ENCODE results near the gene PARD3.
"Not testable (repeated sequence)": the region's sequence is repeated elsewhere in the genome, so short reads cannot be mapped to it uniquely, and the experiment has no call there.

PARD3 gene

GRCh38 chr10:34406463-34407323 lies 408.4 kb downstream of the PARD3 start:
- no peak for FAIRE-seq

GRCh38 chr10:34405611-34406462 lies 409.3 kb downstream of the PARD3 start:
- FAIRE-seq, result no peak

GRCh38 chr10:34403512-34403911 lies 411.6 kb downstream of the PARD3 start:
- no peak for FAIRE-seq

GRCh38 chr10:34400075-34400474 lies 415.0 kb downstream of the PARD3 start:
- peak; percentile 85 for FAIRE-seq

- FAIRE-seq, result no peak
Observed at GRCh38 chr10:34399013-34399412, 416.1 kb downstream of the PARD3 start.

- no peak for FAIRE-seq
Observed at GRCh38 chr10:34397324-34397723, 417.8 kb downstream of the PARD3 start.

GRCh38 chr10:34396663-34397062 lies 418.4 kb downstream of the PARD3 start:
- FAIRE-seq, result no peak

GRCh38 chr10:34392641-34393170 lies 422.4 kb downstream of the PARD3 start:
- FAIRE-seq, result no peak

GRCh38 chr10:34391168-34391567 lies 423.9 kb downstream of the PARD3 start:
- FAIRE-seq, result not testable (repeated sequence)

- FAIRE-seq, result no peak
Observed at GRCh38 chr10:34389801-34390200, 425.3 kb downstream of the PARD3 start.

- FAIRE-seq, result peak; percentile 29
Observed at GRCh38 chr10:34386921-34387320, 428.2 kb downstream of the PARD3 start.

GRCh38 chr10:34384372-34384771 lies 430.7 kb downstream of the PARD3 start:
- no peak for FAIRE-seq

- no peak for FAIRE-seq
Observed at GRCh38 chr10:34382626-34383025, 432.5 kb downstream of the PARD3 start.

- no peak for FAIRE-seq
Observed at GRCh38 chr10:34380856-34381255, 434.2 kb downstream of the PARD3 start.

GRCh38 chr10:34378297-34378696 lies 436.8 kb downstream of the PARD3 start:
- no peak for FAIRE-seq

GRCh38 chr10:34377833-34378232 lies 437.3 kb downstream of the PARD3 start:
- FAIRE-seq, result no peak

GRCh38 chr10:34374356-34375045 lies 440.6 kb downstream of the PARD3 start:
- FAIRE-seq, result no peak

- FAIRE-seq, result no peak
Observed at GRCh38 chr10:34373211-34373610, 441.9 kb downstream of the PARD3 start.

- no peak for FAIRE-seq
Observed at GRCh38 chr10:34372509-34372908, 442.6 kb downstream of the PARD3 start.

GRCh38 chr10:34370126-34370525 lies 445.0 kb downstream of the PARD3 start:
- no peak for FAIRE-seq

GRCh38 chr10:34369120-34369519 lies 446.0 kb downstream of the PARD3 start:
- FAIRE-seq, result no peak

- no peak for FAIRE-seq
Observed at GRCh38 chr10:34364253-34365037, 450.7 kb downstream of the PARD3 start.

Data from A204.1 (cell line).